Measurements from ENCODE around the gene CENPE.

Gene CENPE

DNA sequence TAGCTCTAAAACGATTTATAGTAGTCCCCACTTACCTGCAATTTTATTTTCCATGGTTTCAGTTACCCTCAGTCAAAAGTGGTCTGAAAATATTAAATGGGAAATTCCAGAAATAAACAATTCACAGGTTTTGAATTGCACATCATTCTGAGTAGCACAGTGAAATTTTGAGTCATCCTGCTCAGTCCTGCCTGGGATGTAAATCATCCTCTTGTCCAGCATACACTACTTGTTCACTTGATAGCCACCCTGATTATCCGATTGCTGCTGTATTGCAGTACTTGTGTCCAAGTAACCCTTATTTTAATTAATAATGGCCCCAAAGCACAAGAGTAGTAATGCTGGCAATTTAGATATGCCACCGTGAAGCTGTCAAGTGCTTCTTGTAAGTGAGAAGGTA is 75.0 kb downstream of the CENPE start:
- no peak for DNase-seq

GRCh38 chr4:103118166-103118565 is 80.0 kb downstream of the CENPE start:
- peak; percentile 61 for DNase-seq

- DNase-seq, result no peak
Measured at GRCh38 chr4:103111598-103111997, 86.5 kb downstream of the CENPE start.

GRCh38 chr4:103108542-103108941 is 89.6 kb downstream of the CENPE start:
- no peak for DNase-seq

- DNase-seq, result no peak
Measured at GRCh38 chr4:103105558-103106356, 92.4 kb downstream of the CENPE start.

DNA sequence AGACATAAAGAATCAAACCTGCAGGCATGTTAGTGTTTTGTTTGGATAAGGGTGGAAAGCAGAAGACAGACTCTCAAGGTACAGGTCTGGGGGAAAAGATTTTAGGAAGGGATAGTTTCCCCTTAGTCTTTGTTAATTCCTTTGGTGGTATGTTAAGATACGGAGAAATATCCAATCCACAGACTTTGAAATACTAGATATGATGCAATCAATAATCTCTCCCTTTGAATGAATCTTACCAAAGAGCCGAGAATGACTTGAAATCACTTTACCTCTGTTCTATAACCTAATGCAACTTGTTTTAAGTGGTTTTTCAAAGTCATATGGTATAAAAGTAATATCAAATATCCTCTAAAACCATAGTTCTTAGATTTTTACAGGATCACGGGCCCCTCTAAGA is 93.3 kb downstream of the CENPE start:
- no peak for DNase-seq

DNA sequence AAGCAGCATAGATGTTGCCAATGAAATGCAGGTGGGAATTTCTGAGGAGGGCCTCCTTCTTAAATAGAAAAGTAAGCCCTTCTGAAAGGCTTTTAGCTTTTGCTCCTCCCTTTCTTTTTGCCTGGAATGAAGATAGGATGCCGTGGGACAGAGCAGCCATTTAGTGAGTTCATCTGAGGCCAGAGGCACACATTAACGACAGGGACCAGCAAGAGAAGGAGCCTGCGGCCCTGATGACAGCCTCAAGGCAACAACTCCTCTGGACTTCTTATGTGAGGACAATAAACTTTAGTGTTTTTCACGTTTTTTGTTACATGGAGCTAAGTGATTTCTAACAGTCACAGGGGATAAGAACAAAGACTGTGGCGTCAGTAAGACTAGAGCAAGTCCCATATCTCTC is 97.5 kb downstream of the CENPE start:
- no peak for DNase-seq

DNA sequence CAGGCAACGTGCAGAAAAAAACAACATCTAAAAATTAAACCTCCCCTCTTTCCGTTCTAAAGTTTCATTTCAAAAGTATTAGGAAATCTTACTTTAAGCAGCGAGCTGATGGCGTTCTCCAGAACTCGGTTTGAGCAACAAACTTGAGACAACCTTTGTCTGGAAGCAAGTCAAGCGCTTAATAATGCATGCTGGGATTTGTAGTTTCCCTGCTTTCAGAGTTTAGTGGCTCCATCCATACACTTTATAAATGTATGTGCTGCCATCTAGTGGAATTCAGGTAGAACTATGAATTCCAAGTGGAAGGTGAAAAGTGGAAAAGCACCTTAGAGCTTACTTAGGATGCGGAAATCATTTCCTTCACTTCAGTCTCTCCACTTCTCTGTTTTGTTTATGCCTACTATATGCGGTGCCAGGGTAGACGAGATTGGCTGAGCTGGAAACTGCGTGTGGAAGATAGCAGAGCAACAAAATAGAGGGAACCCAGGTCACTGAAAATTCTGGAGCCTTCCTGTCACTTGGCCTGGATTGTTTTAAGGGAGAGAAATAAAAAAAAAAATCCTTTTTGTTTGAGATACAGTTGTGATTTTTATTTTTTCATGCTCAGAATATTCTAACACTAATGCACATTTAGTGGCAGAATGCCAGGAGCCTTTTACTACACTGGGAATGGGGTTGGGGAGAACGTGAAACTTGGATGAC is 98.3 kb downstream of the CENPE start, which contains the start of gene BDH2:
Gene BDH2 (minus strand): TSS at position 144 of the 702 bp plus-strand sequence. CDS start 3,580 bp downstream, outside the sequence.
- peak; percentile 94 for DNase-seq

DNA sequence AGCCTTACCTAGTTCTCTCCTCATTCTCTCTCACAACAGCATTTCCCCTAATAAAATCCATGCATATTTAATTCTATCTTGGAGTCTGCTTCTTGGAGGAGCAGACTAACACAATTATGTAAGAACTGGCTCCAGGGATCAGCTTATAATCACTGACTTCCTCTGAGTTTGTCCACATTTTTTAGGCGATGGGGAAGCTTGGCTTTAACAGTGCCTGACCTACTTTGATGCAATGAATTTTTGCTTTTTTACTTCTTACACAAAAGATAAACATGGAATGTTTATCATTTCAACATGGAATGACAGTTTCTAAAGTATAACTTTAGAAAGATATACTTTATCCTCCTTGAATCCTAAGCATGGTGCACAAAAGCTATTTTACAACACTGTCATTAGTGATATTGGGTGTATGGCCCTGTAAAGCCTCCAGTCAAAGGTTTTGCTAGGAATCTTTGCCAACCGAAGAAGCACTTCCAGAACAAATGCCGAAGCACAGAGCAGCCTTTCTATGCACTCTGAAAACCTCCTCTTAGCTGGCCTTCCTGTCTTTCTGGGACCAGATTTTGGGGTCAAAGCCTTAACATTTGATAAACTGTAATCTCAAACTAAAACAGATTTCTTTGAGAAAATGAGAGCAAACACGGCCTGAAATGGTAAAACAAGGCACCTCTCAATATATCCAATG is 99.2 kb downstream of the CENPE start:
- DNase-seq, result no peak

- DNase-seq, result no peak
Measured at GRCh38 chr4:103098341-103098740, 99.8 kb downstream of the CENPE start.

GRCh38 chr4:103097112-103097511 is 101.0 kb downstream of the CENPE start:
- no peak for DNase-seq

GRCh38 chr4:103095080-103095479 is 103.1 kb downstream of the CENPE start:
- no peak for DNase-seq

- DNase-seq, result no peak
Measured at GRCh38 chr4:103092245-103092644, 105.9 kb downstream of the CENPE start.

DNA sequence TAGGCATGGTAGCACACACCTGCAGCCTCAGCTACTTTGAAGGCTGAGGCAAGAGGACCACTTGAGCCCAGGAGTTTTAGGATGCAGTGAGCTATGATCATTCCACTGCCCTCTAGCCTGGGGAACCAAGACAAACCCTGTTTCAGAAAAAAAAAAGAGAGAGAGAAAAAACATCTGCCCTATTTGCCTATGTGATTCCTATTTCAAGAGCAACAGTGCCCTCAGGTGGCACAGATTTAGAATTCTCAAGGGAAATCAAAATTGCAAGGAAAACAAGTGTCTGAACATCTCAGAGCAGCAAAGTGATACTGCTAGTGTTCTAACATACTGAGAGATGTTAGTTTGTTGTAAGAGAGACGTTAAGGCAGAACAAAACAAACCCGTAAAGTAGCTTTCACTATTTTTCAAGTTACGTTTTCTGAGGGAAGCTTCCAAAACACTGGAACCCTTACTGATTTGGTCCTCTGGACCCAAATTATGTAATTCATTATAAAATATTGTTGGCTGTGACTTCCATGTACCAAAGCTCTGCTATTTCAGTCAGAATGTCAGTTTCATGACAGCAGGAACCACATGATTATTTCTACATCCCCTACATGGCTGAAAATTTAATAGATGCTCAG is 106.4 kb downstream of the CENPE start:
- DNase-seq, result peak; percentile 64

DNA sequence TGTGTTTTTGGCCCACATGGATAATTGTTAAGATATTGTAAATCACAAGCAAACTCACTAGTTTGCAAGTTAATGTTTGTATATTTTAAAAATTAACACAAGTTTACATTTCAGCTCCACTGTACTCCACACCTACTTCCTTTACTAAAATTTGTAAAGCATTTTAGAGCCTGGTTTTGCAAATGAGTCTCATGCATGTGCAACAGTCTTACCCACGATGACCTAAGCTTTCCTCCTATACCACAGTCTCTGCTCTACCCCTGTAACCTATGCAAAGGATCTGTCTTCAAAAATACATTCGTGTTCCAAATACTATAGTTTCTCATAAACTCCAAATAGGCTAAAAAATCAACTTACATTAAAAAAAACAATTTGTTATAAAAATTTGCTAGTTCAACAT is 108.7 kb downstream of the CENPE start:
- no peak for DNase-seq

DNA sequence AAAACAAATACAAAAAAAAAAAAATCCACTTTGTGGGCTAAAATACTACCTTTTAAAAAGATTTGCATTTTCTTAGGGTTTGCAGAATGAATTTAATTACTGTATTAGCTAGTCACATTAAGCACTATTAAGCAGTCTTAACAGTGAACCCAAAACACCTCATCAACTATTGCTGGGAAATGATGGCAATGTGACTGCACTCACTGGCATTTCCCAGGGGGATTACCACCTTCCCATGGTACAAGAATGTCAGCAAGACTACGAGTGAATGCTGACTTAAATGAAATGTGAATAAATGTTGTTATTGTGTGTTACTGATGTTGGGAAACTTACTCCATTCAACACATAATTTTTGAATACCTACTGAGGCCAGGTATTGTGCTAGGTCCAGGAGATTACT is 111.6 kb downstream of the CENPE start:
- no peak for DNase-seq

DNA sequence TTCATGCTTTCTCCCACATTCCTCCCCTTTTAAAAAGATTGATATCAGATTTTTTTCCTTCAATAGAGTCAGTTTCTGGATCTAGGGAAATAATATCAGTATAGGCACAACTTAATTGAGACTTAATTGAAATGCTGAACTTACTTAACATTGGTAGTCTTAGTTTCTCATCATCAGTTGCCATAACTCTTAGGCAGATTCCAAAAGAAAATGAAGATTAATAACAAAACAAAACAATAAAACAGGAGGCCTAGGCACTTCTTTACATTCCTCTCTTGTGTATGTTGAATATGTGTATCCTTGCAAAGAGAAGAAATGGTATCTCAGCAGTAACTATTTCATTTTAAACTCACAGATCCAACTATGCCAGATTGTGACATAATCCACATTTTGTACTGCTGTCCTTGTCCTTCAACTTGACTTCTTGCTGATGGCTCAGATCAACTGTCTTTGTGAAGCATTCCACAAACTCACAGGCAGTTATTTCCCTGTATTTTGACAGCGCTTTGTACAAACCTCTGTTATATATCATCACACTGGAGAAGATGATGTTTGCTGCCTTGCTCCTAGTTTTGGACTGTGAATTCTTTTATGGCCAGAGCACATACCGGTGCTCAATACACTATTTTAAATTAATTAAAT is 112.5 kb downstream of the CENPE start:
- no peak for DNase-seq

DNA sequence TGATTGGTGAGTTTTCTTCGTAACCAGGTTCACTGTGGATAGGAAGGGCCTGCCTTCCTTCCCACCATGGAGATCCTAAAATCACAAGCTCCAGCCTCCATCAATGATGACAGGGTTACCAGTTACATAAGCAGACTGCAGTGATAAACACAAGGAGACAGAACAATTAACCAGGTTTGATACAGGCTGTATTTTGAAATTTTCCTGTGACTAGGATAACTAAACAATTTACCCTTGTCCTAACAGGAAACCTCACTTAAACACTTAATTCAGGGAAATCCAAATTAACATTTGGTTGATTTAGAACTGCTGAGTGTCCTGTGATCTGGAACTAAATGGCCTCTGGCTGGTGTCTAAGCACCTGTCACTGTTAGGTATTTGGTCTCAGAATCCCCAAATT is 118.5 kb downstream of the CENPE start:
- no peak for DNase-seq

- no peak for DNase-seq
Measured at GRCh38 chr4:103076747-103077347, 121.3 kb downstream of the CENPE start, which contains the start of gene SLC9B2. TSS of gene SLC9B2 (minus strand) at chr4:103076761. CDS start at chr4:103067550, 9,211 bp downstream.

DNA sequence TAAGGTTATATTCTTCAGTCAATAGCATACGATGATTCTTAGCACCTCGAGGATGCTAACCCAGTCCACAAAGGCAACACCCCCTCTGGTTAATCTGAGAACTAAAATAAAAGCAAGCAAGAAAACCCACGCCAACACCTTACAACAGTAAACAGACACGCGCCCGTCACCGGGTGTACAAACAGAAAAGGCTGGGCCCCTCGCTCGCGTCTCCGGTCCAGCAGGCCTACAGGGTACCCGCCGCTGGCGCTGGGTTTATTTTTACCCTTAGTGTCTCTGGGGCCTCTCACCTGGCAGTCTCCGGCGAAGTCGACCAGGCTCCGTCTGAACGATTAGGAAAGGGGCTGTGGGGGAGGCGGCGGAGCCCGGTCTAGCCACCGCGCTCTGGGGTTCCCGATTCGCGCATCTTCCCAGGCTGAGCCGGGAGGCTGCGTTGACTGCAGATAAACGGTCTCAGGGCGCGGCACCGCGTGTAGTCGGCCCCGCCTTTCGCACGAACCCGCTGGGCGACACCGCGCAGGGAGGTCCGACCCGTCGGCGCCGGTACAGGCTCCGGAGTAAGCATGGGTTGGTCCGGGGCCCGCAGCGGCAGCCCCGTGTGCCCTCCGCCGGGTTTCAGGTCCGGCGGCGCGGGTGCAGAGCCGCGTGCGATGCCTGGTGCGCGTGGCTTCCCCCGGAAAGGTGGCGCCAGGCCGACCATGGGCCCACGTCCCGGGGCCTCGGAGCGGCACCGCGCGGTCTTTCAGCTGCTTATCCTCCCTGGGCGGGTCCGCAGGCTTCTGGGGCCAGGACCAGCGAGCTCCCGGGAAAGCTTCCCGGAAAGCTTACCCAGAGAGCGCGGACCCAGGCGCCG is 122.0 kb downstream of the CENPE start:
- DNase-seq, result peak; percentile 72

GRCh38 chr4:103075435-103075893 is 122.7 kb downstream of the CENPE start:
- peak; percentile 18 for DNase-seq
